Measurements from ENCODE around the gene TGFBR3L. TPM values are rescaled to one million over a fixed set of nuclear protein-coding genes. Genes with fewer than 3 reads are reported as not detected.

The TGFBR3L gene
- total RNA-seq, 1 experiment from 2014 or later, result 3.3 TPM

DNA sequence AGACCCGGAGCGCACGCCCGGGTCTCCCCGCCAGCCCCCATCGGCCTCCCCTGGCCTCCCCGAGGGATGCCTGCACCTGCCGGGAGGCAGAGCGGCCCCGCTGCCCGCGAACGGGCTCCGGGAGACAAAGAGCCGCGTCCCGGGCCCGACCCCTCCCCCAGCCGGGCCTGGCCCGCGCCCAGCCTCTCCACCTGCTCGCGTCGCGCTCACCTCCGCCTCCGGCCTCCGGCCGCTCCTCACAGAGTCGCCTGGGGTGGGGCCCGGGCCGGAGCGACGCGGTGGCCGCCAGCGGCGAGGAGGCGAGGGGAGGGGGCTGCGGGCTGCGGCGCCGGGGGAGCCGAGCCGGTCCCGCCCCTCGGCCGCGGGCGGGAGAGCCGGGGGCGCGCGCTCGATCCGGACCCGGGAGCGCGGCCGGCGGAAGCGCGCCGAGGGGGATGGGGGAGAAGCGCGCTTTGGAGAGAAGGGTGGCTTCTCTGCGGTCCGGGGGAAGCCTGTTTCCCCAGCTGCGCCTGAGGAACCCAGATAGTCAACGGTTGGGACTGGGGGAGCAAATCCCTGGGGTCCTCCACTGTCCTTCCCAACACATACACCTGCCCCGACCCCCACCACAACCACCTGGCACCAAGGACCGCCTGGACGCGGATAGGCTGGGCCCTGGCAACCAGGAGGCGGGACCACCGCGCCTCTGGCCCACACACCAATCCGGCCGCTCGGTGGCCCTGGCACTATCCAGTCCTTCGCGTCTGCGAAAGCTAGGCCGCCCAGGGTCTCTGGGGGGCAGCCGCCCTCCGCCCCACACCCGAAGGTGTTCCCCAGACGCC lies 40.3 kb upstream of the TGFBR3L start, which contains the start of gene PRR36:
Gene PRR36 (minus strand): TSS at position 315 of the 821 bp plus-strand sequence. CDS start 701 bp downstream, outside the sequence.
- H3K27me3 Mint-ChIP-seq (ENCODE audit: insufficient read depth, unreplicated experiment), result no peaks in the 10 kb centered on the region
- ChIA-PET POLR2A (interaction anchor here (0.6 kb wide), 1 partner anchor 28 kb away, joined by 3 read pairs; no protein-coding TSS in a partner anchor), CTCF (no interaction called here)
- H3K9me3 Mint-ChIP-seq (ENCODE audit: unreplicated experiment), result no peaks in the 10 kb centered on the region
- H3K4me1 Mint-ChIP-seq (ENCODE audit: insufficient read depth, unreplicated experiment), result peaks cover 25% of the 10 kb centered on the region
- TF ChIP-seq, protein P1, sequence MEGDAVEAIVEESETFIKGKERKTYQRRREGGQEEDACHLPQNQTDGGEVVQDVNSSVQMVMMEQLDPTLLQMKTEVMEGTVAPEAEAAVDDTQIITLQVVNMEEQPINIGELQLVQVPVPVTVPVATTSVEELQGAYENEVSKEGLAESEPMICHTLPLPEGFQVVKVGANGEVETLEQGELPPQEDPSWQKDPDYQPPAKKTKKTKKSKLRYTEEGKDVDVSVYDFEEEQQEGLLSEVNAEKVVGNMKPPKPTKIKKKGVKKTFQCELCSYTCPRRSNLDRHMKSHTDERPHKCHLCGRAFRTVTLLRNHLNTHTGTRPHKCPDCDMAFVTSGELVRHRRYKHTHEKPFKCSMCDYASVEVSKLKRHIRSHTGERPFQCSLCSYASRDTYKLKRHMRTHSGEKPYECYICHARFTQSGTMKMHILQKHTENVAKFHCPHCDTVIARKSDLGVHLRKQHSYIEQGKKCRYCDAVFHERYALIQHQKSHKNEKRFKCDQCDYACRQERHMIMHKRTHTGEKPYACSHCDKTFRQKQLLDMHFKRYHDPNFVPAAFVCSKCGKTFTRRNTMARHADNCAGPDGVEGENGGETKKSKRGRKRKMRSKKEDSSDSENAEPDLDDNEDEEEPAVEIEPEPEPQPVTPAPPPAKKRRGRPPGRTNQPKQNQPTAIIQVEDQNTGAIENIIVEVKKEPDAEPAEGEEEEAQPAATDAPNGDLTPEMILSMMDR (IDR thresholded peaks at IDR 0.05; ENCODE audit: unreplicated experiment), result no peak
- DNase-seq (ENCODE audit: unreplicated experiment), result no peak
- H3K27ac Mint-ChIP-seq (ENCODE audit: low read depth, unreplicated experiment), result no peak within 1 kb of the TSS
- H3K4me3 Mint-ChIP-seq (ENCODE audit: unreplicated experiment), result no peak within 1 kb of the TSS
- intact Hi-C loops (cut with micrococcal nuclease), result no loop called here
- H3K36me3 Mint-ChIP-seq (ENCODE audit: insufficient read depth, unreplicated experiment), result peaks cover 7% of the 10 kb centered on the region
- no TSS peak for BruUV-seq (replicated peaks)

DNA sequence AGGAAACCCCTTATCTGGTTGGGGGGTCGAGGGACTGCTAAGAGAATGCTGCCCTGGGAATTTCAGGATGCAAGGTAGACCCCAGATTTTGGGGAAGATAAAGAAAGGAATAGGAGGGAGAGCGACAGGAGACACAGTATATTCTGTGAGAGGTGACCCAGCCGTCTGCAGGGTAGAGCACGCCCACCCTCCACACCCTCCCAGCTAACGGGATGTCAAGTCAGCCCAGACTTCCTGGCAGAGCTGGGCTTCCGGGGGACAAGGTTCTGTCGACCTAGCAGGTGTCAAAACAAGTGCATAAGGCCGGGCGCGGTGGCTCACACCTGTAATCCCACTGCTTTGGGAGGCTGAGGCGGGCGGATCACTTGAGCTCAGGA lies 39.7 kb upstream of the TGFBR3L start:
- no TSS peak for BruUV-seq (replicated peaks)
- intact Hi-C loops (cut with micrococcal nuclease), result no loop called here
- Mint-ChIP-seq H3K36me3 (ENCODE audit: insufficient read depth, unreplicated experiment) (peaks cover 4% of the 10 kb centered on the region), H3K27ac (ENCODE audit: low read depth, unreplicated experiment) (no peak overlapping the region), H3K4me1 (ENCODE audit: insufficient read depth, unreplicated experiment) (peaks cover 23% of the 10 kb centered on the region), H3K4me3 (ENCODE audit: unreplicated experiment) (no peak overlapping the region), H3K27me3 (ENCODE audit: insufficient read depth, unreplicated experiment) (no peaks in the 10 kb centered on the region), H3K9me3 (ENCODE audit: unreplicated experiment) (no peaks in the 10 kb centered on the region)
- no peak for DNase-seq (ENCODE audit: unreplicated experiment)
- TF ChIP-seq, protein P1 (IDR thresholded peaks at IDR 0.05; ENCODE audit: unreplicated experiment), result no peak
- ChIA-PET CTCF (no interaction called here), POLR2A (interaction anchor here (0.6 to 1.7 kb wide), 2 partner anchors 27 to 29 kb away, joined by 3 to 4 read pairs; partner anchors contain the start of gene MAP2K7)

DNA sequence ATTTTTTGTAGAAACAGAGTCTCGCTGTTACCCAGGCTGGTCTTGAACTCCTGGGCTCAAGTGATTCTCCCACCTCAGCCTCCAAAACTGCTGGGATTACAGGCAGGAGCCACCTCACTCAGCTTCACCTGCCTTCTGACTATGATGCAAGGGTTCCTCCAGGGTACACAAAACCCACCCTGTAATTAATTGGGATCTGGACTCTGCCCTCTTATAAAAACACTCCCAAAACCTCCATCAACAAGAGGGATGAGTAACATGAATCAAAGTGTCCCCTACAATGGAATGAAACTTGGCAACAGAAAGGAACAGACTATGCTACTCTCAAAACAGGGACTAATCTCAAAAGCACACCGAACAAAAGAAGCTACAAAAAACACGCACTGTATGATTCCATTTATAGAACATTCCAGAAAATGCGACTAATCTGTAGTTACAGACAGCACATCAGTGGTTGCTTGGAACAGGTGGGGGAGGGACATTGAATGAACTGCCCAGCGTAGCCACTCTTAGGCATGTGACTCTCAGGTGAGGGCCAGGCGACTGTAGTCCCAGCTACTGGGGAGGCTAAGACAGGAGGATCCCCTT lies 37.3 kb upstream of the TGFBR3L start:
- H3K27ac Mint-ChIP-seq (ENCODE audit: low read depth, unreplicated experiment), result no peak overlapping the region
- DNase-seq (ENCODE audit: unreplicated experiment), result no peak
- ChIA-PET POLR2A (interaction anchor here (0.5 to 2.1 kb wide), 4 partner anchors 9 to 497 kb away, joined by 3 to 9 read pairs (median 4); partner anchors contain the start of genes LRRC8E and MAP2K7), CTCF (interaction anchor here (0.6 to 1.3 kb wide), 2 partner anchors 9 to 220 kb away, joined by 3 to 5 read pairs; no protein-coding TSS in a partner anchor)
- no peaks in the 10 kb centered on the region for H3K9me3 Mint-ChIP-seq (ENCODE audit: unreplicated experiment)
- no peaks in the 10 kb centered on the region for H3K36me3 Mint-ChIP-seq (ENCODE audit: insufficient read depth, unreplicated experiment)
- no peak overlapping the region for H3K4me3 Mint-ChIP-seq (ENCODE audit: unreplicated experiment)
- TF ChIP-seq, protein P1 (IDR thresholded peaks at IDR 0.05; ENCODE audit: unreplicated experiment), result no peak
- no TSS peak for BruUV-seq (replicated peaks)
- intact Hi-C loops (cut with micrococcal nuclease), result no loop called here
- H3K27me3 Mint-ChIP-seq (ENCODE audit: insufficient read depth, unreplicated experiment), result no peaks in the 10 kb centered on the region
- peaks cover 4% of the 10 kb centered on the region for H3K4me1 Mint-ChIP-seq (ENCODE audit: insufficient read depth, unreplicated experiment)

Measured in MCF 10A (cell line).